T-helper 2 cell (primary cell): ENCODE measurements around the gene HEATR1.
"Not testable (repeated sequence)": the region's sequence is repeated elsewhere in the genome, so short reads cannot be mapped to it uniquely, and the experiment has no call there.

Experiments
- DNase-seq, 5 experiments: peaks; one replicate each; pipeline versions ENCODE4 v3.0.0 to v3.0.0-alpha.2; 2012 to 2022

HEATR1 gene

DNA sequence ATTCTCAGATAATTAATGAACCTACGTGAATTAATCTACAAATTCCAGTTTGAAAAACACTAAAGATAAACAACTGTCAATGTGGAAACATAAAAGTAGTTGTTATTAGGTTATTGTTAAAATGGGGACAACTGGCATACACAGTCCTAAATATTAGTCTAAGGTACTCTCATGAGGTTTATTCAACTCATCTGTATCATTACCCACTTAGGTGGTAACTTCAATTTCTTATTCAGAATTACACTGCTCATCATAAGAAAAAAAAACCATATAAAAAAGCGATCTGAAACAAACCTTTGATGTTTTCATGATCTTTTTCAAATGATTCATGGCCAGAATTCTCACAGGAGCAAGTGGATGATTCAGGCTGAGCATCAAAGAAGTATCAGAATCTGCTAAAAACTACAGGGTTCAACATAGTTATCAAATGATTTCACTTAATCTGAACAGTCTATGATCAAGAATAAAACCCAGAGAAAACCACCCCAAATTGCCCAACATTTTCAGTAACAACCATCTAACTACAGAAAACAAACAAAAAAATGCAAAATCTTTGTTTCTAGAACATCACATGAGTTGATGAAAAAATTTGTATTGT is 13.7 kb downstream of the HEATR1 start:
- DNase-seq = no peak

- no peak for DNase-seq
Observed at GRCh38 chr1:236589531-236589930, 14.8 kb downstream of the HEATR1 start.

- DNase-seq = no peak
Observed at GRCh38 chr1:236581528-236581927, 22.8 kb downstream of the HEATR1 start.

GRCh38 chr1:236580404-236580803 is 23.9 kb downstream of the HEATR1 start:
- DNase-seq = not testable (repeated sequence)

DNA sequence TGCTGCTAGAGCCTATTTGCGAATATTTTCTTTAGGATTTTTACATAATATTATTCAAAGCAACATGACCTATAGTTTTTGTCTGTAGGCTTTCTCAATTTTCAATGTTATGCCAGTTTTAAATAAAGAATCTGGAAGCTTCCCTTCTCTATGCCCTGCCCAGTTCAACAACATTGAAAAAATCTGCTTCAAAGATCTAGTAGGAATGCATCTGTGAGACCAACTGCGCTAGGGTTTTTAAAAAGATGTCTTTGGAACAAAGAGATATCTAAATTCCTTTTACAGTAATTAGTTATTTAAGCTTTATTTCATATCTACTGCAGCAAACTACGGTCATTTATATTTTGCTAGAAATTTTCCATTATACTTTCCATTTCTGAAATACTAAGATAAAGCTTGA is 25.7 kb downstream of the HEATR1 start:
- no peak for DNase-seq

DNA sequence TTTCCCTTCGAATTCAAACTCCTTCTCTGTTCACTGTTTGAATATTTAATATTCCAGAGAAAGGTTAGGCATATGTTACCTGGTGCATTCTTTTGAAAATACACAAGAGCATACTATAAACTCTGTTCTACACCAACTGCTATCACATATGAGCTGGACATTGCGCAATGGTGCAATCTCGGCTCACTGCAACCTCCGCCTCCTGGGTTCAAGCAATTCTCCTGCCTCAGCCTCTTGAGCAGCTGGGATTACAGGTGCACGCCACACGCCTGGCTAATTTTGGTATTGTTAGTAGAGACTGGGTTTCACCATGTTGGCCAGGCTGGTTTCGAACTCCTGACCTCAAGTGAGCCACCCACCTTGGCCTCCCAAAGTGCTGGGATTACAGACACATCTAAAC is 27.3 kb downstream of the HEATR1 start:
- not testable (repeated sequence) for DNase-seq

- no peak for DNase-seq
Observed at GRCh38 chr1:236576004-236576403, 28.3 kb downstream of the HEATR1 start.

DNA sequence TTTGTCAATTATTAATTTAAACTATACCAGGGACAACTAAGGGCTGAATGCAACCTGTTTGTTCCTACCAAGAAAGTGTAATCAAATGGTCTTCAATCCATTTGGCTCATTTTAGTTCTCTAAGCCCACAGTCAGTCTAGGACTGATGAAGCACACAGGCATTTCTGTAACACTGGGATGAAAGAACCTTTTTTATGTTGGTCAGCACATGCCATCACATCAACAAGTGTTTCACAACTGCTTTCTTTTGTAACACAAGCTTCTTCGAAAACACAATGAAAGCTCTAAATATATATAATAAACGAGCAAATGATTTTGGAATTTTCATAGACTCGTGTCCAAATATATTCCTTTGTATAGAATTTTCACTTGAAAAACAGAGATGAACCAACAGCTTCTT is 28.8 kb downstream of the HEATR1 start:
- DNase-seq = no peak

DNA sequence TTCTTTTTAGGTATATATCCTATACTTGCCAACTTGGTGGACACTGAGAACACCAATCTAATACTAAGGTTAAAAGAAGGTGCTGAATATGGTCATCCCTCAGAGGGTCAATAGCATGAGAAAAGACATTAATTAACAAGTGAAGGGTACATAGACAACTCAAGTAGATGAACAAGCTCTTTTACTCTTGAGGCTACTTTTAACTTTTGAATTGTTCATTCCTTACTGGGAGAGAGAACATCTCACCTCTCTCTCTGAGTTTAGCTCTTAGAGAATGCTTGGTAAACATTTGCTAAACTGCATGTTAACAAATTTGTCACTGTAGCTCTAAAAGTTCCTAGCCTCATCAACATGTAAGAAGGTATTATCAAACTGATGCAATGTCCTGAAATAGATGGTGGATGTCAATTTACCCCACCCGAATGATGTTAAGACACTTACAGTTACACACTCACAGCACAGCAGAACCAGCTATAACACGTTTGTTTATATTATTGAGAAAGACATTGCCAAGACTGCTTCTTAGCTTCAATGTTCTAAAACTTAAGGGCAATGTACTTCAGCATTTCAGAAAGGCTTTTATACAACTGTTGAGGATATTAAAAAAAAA is 35.9 kb downstream of the HEATR1 start:
- no peak for DNase-seq

GRCh38 chr1:236565530-236565929 is 38.8 kb downstream of the HEATR1 start:
- no peak for DNase-seq

DNA sequence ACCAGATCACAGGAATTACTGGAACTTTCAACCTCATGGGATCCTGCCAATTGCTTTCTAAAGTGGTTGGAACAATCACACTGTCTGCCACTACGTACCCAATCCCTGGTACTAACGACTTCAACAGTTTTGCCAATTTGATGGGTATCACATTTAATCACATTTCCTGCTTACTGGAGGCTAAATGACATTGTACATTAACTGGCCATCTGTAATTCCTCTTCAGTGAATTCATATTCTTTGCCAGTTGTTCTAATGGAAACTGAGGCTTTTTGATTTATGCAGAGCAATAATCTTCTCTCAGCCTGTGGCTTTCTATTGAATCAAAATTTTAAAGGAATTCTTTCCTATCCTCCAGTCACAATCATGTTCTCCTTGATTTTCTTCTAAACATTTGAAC is 42.3 kb downstream of the HEATR1 start:
- DNase-seq = no peak

DNA sequence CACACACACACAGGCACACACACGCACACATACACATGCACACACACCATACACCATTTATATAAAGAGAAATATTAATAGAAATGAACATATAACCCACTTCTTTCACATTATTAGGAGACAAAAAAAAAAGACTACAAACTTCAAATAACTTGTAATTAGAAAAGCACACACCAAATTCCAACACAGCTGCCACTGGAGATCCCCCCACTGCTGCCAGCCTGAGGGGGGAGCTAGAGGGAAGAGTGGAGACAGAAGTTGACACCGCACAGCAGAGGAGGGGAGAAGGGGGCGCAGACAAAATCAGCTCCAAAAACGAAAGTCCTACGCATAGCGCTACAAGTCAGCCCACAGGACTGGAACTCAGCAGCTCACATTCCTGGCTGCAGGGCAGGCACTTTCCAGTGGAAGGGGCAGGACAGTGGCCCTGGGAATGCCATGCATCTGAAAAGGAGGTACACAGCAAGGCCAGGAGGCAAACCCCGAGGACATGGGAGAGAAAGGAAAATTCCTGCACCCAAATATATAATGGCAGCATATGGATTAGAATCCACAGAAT is 44.0 kb downstream of the HEATR1 start:
- DNase-seq = no peak

DNA sequence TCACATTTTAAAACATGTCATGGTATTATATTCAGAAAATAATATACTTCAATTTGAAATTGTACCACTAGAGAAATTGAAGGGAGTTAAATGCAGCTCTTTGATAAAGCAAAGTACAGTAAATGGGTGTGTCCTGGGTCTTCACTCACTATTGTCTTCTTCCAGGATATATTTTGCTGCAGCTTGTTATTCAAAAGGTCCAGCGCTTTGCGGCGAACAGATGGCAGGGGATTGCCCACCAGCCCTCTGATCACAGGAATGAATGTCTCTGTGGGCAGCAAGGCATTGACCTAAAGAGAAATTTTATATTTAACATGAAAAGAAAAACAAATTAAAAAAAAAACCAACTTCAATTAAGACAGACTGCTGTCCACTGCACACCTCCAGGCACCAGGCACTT is 45.5 kb downstream of the HEATR1 start:
- no peak for DNase-seq

DNA sequence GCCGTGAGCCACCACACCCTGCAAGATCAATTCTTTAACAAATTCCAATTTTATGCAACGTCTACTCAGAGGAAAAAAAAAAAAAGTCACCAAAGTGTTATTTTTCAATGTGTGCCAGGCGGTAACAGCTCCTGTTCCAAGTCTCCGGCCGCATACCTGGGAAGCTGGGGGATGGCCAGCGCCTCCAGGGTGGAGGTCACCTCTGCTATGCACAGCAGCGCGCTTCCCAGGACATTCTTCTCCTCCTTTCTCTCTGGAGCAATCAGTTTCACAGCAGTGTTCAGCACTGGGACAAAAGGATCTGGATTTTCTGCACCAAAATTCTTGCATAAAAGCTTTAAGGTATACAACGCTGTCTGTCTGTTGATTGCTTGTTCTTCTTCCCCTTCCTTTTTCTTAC is 46.2 kb downstream of the HEATR1 start:
- DNase-seq = no peak

DNA sequence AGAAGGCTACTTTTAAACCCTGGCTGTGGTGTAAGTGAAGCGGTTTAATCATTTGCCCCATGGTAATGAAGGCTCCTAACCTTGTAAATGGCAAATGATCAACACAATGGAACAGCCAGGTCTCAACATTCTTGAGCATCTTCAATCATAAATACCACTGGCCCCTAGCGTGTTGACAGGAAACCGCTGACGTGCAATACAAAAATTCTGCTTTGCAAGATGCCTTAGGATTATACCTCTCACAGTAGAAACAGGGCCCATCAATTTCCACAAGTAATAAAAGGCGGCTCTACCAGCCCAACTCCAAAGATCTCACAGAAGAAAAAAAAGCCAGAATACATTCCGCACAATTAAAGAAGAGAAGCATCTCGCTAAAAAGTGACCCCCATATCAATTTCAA is 47.7 kb downstream of the HEATR1 start:
- DNase-seq = no peak

DNA sequence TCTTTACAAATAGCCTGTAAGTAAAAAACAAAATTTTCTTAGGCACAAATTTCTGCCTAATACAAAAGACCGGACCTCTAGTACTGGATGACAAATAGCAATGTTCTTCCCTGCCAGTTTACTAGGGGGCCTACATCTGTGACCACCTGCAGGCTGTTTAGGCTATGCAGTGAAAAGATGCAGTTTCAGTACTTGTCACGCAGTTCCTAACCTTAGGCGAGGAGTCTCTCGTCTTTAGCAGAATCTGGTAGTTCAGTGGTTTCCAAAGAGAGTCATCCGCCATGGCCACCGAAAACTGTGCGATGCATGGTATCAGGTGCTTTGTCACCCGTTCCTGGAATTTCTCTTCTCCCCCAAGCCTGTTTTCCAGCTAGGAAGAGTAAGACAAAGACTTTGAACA is 50.9 kb downstream of the HEATR1 start:
- DNase-seq = no peak

GRCh38 chr1:236552901-236553300 is 51.4 kb downstream of the HEATR1 start:
- no peak for DNase-seq

GRCh38 chr1:236552096-236552495 is 52.2 kb downstream of the HEATR1 start:
- no peak for DNase-seq

DNA sequence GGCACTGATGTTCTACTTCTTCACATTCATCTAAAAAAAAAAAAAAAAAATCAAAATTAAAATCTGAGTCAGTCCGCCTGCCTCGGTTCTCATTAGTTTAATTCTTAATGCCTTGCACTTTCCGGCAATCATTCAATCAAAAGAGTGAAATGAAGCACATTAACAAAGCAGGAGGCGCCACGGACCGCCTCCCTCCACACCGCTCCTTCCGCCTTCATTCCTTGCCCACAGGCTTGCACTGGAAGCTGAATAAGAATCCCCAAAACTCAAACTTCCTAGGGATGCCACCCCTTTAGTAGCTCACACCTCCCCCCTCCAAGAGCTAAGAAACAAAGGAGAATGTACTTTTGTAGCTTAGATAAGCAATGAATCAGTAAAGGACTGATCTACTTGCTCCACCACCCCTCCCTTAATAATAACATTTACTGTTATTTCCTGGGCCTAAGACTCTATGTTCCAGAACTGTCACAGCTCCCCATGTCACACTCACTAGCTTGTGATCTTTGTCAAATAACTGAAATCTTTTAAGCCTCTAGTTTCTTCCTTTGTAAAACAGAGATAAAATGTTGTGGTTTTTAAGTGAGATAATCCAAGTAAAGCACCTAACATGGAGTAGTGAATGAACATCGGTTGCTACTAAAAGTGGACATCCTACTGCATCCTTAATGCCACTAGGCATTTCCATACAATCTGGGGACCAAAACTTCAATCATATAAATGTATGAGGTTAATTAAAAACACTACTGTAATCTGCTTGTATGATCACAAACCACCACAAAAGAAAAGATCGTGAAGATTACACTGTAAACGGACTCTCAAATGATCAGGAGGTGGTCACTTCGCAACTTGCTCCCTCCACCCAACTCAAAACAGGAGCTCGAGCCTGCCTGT is 53.1 kb downstream of the HEATR1 start:
- DNase-seq = peak in 1 of 5 experiments; percentile 61

GRCh38 chr1:236548452-236548851 is 55.9 kb downstream of the HEATR1 start:
- DNase-seq = no peak

- peak in 1 of 5 experiments; percentile 41 for DNase-seq
Observed at GRCh38 chr1:236545621-236546169, 58.6 kb downstream of the HEATR1 start.

DNA sequence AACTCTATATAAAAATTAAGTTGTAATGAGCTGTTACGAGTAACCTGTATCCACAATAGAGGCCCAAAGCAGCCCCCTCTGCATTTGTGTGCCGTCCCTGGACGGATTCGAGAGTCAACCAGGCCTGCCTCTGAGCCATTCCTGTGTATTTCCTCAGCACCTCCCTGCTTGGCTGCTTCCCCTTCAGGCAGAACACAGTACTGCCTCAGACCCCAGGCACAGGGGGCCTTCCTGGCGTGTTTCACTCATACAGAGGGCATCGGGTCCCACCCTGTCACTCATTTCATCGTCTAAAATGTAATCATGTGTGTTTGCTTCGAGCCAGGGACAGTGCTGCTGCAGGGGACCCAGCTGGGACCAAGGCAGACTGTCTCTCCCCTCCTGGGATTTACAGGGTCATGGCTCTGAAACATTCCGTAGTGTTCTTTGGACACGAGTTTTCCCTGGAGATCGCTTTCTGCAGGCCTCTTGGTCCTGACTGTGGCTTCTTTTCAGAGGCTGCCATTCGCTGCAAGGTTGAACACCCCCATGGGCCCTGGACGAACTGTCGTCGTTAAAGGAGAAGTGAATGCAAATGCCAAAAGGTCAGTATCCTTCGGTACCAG is 61.1 kb downstream of the HEATR1 start:
- DNase-seq = no peak

DNA sequence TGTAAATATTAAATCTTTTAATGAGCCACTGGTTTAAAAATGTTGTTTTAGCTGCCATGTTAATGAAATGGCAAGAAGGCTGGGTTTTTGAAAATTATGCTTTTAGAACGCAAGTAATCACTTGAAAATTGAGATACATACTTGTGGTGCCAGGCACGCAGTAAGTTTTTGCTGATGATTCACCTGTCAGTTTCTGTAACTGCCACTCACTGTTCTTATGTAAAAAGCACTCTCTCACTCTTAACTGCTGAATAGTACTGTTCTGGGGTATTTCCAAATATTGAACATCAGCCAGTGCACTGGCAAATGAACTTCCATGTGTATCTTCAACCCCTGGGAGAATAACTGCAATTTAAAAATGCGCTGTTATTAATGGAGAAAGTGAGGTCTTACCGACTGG is 62.6 kb downstream of the HEATR1 start:
- DNase-seq = no peak
